HG03521 (cell line): ENCODE data around the gene SIRT4.

Experiments used
- ATAC-seq: cut with Tn5 transposase; IDR thresholded peaks from one replicate; pipeline ENCODE4 v1.9.1; 2021; ENCODE audit warnings: mild to moderate bottlenecking, moderate library complexity; ENCODE audit not compliant: unreplicated experiment

Gene SIRT4

DNA sequence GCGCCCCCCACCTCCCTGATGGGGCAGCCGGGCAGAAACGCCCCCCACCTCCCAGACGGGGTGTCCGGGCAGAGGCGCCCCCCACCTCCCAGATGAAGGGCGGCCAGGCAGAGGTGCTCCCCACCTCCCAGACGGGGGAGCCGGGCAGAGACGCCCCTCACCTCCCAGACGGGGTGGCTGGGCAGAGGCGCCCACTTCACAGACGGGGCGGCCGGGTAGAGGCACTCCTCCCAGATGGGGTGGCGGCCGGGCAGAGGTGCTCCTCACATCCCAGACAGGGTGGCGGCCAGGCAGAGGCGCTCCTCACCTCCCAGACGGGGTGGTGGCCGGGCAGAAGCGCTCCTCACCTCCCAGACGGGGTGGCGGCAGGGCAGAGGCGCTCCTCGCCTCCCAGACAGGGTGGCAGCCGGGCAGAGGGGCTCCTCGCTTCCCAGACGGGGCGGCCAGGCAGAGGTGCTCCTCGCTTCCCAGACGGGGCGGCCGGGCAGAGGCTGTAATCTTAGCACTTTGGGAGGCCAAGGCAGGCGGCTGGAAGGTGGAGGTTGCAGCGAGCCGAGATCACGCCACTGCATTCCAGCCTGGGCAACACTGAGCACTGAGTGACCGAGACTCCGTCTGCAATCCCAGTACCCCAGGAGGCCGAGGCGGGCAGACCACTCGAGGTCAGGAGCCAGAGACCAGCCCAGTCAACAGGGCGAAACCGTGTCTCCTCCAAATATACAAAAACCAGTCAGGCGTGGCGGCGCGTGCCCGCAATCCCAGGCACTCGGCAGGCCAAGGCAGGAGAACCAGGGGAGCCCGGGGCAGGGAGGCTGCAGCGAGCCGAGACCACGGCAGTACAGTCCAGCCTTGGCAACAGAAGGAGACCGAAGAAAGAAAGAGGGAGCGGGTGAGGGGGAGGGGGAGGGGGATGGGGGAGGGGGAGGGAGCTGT is 23.7 kb upstream of the SIRT4 start:
- no peak for ATAC-seq

DNA sequence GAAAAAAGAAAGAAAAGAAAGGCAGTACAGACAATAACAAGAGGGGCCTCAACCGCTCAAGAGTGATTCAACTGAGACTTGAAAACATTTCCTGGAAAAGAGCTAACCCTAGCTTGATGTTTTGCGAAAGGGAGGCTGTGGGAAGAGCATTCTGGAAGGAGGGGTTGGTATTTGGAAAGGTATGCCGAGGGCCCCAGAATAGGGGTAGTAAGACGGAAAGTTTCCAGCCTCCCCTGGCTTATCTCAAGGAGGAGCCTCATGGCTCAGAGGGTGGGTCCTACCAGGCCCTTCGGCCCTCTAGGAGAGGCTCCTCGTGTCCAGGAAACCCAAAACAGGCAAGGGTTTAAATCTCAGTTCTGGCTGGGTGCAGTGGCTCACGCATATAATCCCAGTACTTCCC is 18.8 kb upstream of the SIRT4 start:
- no peak for ATAC-seq

DNA sequence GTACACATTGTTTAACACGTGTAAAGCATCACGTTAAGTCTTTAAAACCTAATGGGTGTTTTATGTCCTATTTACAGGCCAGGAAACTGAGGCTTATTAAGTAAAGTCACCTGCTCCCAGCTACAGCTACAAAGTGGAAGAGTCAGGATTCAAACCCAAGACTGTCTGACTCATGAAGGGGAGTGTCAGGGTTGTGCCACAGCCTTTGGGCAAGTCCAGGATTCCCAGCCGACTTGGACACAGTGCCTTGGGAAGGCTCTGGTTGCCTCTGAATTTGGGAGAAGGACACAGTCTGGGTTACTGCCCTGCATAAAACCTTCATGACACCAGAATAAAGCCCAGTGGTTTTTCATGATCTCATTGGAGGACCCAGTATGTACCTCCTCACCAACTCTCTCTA is 17.7 kb upstream of the SIRT4 start:
- ATAC-seq = no peak

DNA sequence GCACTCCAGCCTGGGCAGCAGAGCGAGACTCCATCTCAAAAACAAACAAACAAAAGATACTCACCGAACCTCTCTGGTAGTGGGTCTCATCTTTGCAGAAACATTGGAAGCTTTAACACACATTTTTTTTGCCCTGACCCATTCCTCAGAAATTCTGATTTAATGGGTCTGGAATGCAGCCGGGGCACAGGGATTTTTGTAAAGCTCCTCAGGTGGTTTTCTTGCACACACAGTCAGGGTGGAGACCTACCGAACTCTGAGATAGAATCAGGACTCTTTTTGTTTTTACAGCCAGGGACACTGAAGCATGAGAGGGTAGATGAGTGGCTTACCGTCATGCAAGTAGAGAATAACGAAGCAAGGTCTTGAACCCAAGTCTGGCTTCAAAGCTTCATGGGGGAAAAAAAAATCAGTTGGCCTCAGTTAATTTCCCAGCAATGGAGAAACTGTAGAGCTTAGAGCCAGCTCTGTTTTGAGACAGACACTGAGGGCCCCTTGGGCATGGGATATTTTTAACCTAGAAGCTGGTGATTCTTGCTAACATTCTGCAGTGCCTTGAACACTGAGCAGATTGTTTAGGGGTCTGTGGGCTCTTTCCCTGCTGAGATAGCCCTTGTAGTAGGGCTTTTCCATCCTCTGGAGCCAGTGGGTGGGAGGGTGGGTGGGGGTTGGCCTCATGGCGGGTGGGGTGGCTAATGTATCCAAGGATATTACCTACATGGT is 15.2 kb upstream of the SIRT4 start:
- no peak for ATAC-seq

DNA sequence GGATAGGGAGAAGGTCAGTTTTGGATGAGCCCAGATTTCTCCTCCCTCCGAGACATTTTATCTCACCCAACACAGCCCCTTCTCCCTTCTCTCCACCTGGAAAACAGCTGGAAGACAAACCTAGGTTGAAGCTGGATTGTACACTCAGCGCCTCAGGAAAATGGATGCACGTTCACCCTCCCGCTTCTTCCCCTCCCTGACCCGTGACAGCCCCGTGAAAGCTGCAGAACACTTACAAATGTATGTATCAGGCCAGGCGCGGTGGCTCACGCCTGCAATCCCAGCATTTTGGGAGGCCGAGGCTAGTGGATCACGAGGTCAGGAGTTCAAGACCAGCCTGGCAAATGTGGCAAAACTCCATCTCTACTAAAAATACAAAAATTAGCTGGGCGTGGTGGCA is 14.6 kb upstream of the SIRT4 start:
- ATAC-seq = no peak

DNA sequence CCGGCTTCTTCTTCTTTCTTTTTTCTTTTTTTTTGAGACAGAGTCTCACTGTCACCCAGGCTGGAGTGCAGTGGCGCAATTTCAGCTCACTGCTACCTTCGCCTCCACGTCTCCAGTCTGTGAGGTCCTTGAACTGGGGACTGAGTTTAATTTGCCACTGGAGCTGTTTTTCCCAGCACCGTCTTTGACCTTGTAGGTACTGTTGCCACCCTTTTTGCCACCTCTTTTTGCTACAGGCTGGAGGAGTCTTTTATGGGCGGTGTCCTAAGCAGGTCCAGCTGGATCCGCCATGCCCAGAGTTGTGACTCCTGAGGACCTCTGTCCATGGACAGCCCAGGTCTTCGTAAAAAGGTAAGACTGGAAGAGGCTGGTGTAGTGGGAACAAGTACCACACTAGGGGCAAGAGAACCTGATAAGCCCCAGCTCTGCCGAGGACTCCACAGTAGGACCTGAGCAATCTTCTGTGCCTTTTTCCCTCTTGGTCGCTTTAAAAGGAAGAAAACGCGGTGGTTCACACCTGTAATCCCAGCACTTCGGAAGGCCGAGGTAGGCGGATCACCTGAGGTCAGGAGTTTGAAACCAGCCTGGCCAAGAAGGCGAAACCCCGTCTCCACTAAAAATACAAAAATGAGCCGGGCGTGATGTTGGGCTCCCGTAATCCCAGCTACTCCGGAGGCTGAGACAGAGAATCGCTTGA is 11.4 kb upstream of the SIRT4 start:
- no peak for ATAC-seq

DNA sequence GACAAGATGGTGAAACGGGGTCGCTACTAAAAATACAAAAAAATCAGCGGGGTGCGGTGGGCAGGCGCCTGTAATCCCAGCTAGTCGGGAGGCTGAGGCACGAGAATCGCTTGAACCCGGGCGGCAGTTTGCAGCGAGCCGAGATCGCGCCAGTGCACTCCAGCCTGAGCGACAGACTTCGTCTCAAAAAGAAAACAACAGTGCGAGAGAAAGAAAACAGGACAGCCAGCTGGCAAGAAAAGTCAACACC is 9.8 kb upstream of the SIRT4 start:
- peak; percentile 2 for ATAC-seq

DNA sequence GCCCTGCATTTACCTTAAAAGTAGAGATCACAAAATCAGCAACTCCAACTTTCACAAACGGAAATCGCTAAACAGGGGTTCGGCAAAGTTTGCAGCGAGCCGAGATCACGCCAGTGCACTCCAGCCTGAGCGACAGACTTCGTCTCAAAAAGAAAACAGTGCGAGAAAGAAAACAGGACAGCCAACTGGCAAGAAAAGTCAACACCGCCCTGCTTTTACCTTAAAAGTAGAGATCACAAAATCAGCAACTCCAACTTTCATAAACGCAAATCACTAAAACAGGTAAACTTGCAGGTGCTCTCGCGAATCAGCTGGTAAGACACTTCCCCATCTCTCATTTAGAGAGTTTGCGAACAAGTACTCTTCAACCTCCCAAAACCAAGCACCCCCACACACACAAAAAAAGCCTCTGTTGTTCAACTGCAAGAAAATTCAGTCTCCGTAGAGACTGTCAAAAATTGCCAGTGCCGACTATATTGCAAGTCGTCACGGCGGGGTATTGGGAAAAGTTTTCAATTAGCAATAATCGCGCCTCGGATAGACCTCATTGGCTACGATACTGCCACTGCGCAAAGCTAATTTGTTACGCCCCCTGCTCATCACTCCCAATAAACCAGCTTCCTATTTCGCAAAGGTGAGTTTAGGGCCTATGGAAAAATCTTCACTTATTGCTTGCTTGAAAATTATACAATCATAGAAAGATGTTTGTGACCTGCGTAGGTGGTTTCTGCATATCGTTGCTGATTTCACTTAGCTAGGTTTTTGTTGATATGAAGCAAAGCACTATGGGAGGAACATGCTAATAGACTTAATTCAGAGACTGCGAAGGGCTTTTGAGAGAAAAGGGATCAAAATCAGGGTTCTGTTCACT is 9.2 kb upstream of the SIRT4 start, which contains the start of gene RNU4-1:
Gene RNU4-1, minus strand, starts transcription at position 577 of the 871 bp plus-strand sequence.
- ATAC-seq = peak; percentile 45

DNA sequence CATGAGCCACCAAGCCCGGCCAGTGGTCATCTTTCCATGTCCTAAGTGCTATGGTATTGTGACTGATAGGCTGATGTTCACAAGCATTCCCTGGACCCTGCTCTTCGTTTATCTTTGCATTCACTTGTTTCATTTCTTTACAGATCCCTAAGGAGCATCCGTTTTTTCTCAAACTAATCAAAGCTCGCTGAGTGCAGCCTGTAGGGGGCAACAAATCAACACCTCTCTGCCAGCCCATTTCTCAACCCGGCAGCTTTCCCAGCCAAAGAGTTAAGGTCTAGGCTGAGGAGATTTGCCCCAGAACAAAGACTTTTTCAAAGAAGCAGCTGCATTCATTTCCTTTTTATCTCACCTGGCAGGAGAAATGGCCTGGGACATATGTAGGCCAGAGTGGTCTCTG is 12.1 kb downstream of the SIRT4 start:
- no peak for ATAC-seq

DNA sequence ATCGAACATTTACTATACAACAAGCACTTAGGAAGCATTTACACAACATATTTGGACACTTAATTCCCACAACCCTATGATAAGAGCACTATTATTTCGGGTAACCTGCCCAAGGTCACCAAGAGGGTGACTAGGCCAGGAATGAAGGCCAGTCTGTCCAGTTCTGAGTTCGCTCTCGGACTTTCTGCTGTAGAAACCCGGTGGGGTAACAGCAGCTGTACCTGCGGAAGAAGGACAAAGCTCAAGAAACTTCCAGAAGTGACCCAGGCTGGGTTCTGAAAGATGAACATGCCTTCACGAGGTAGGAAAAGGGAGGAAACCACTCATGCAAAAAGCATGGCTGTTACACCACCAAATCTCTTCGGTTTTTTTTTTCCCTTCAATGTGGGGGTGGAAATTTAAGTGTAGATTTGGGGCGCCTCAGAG is 14.7 kb downstream of the SIRT4 start:
- ATAC-seq = no peak

DNA sequence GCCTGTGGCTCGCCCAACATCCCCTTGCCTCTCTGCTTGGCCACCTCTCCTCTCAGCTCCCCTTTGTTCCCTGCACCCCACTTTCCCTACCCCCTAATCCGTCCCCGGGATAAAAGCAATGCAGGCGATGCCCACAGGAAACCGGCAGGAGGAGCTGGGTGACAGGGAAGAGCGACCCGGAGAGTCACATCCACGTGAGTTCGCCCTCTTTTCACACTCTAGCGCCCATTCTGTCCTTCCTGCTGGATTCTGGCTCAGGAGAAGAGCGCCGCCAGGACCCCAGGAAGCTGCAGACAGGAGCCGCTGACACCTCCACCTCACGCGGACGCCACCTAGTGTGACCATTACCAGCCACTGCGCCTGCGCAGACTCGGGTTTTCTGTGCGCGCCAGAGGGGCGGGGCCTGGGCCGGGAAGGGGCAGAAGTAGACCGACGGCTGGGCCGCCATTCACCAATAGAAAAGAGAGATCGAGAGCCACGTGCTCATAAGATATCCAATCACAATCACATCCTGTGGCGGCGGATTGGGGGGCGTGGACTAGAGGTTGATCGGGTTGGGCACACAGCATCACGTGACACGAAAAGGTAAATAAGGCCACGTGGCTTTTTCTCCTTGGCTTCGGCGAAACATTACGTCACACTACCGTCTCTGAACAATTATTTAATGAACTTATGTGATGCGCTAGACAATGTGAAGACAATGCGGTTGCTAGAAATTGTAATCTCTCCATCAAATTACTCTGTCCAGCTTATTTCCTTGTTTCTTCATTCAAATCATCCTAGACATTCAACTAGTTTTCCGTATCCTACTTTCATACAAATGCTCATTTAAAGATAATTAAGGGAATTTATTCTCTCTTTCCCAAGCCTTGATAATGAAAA is 15.3 kb downstream of the SIRT4 start:
- ATAC-seq = peak; percentile 95

DNA sequence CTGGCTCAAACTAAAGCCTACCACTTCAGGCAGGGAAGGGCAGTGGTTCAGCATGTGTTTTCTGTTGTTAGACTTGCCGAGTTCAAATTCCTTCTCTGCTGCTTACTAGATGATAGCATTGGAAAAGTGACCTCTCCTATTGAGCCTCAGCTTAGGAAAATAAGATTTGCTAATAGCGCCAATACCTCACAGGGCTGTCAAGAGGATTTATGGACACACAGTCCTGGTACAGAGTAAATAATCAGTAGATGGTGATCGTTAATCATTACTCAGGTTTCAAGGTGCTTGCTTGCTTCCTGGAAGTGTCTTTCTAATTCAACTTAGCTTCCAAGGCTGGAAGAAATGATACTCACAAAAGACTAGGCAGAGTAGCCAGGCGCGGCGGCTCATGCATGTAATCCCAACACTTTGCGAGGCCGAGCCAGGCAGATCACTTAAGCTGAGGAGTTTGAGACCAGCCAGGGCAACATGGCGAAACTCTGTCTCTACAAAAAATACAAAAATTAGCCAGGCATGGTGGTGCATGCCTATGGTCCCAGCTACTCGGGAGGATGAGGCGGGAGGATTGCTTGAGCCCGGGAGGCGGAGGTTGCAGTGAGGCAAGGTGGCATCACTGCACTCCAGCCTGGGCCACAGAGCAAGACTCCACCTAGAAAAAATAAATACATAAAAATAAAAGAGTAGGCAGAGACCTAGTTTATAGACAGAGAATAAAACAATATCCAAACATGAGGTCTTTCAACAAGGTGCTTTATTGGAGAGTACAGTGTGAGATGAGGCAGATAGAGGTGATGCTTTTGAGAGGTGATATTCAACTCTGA is 19.5 kb downstream of the SIRT4 start:
- ATAC-seq = no peak

DNA sequence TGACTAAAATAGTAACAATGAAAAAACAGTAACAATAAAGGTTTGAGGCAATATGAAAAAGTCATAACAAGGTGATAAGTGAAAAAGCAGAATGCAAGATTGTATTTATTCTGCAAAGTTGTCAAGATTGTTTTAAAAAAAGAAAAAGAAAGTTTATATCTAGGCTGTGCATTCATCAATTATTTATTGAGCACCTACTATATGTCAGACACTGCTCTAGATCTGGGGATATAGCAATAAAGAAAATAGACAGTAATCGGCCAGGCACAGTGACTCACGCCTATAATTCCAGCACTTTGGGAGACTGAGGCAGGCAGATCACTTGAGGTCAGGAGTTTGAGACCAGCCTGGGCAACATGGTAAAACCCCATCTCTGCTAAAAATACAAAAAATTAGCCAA is 21.7 kb downstream of the SIRT4 start:
- no peak for ATAC-seq

DNA sequence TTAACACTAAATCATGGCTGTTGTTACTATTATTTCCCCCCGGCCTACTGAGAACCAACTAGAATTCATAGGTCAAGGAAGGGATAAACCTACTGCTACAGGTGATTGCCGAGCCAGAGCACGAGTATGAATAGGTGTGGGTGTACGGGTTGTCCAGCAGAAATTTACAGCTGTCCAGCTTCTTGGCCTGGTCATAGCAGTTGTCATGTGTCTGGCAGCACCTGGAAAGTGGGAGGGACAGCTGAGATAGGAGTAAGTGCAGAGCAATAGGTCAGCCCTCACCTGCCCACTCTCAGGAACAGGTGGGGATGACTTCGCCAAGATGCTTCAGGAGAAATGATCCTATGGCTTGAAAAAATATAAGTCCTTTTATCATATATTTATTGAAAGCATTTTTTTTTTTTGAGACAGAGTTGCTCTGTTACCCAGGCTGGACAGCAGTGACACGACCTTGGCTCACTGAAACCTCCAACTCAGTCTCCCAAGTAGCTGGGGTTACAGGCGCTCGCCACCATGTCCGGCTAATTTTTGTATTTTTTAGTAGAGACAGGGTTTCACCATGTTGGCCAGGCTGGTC is 22.8 kb downstream of the SIRT4 start:
- ATAC-seq = no peak

DNA sequence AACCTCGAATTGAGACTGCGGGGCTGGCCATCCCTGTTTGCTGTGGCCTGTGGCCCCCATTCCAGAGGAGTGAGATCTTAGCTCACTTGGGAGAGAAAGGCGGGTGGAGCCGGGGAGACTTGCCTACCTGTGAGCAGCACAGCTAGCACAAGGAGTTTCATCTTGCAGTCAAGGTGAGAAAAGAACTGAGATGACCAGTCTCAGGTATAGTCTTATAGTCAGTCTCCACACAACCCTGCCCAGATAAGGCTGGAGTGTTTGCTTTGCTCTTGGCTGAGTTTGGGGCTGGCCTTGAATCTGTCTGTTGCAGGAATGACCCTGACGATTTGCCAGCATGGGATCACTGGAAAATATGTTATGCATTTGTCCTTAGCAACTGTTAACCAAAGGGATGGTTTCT is 25.5 kb downstream of the SIRT4 start, which contains the start of gene PLA2G1B:
Gene PLA2G1B, minus strand, starts transcription at position 187 of the 400 bp plus-strand sequence. Its CDS starts 26 bp downstream, at position 161.
- ATAC-seq = no peak

DNA sequence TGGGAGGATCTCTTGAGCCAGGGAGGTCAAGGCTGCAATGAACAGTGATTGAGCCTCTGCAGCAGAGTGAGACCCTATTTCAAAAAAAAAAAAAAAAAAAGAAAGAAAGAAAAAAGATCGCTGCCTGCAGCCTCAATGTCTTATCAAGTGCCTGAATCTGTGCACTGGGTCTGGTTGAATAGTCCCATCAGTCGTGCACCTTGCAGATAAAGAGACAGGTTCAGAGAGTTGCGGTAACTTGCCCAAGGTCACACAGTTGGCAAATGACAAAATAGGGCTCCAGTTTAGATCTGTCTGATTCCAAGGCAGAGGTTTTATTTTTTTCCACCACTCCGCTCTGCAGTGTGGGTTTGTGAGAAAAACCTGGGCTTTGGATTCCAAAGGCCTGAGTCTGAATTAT is 26.1 kb downstream of the SIRT4 start:
- ATAC-seq = no peak

DNA sequence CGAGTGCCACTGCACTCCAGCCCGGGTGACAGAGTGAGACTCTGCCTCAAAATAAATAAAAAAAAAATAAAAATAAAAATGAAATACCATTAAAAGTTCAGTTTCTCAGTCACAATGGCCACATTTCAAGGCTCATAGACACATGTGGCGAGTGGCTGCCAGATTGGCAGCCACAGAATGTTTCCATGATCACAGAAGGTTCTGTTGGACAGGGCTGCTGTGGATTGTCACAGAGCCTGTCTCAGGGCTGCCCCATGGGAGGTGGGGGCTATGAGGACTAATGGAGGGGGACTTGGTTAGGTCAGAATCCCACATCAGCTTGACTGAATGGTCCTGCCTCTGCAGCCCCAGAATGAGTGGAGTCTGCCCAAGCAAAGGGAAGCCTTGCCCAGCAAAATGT is 29.3 kb downstream of the SIRT4 start:
- ATAC-seq = no peak

DNA sequence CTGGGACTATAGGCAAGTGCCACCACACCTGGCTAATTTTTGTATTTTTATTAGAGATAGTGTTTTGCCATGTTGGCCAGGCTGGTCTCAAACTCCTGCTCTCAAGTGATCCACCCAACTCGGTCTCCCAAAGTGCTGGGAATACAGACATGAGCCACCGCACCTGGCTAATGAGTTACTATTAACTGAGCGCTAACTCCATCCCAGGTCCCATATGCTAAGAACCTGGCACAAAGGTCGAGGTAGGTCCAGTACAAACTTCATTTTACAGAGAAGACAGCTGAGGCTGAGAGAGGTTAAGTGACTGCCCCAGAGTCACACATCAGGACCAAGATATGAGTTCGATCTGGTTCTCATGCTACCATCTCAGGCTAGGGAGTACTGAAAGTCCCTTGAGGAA is 29.9 kb downstream of the SIRT4 start:
- ATAC-seq = no peak

DNA sequence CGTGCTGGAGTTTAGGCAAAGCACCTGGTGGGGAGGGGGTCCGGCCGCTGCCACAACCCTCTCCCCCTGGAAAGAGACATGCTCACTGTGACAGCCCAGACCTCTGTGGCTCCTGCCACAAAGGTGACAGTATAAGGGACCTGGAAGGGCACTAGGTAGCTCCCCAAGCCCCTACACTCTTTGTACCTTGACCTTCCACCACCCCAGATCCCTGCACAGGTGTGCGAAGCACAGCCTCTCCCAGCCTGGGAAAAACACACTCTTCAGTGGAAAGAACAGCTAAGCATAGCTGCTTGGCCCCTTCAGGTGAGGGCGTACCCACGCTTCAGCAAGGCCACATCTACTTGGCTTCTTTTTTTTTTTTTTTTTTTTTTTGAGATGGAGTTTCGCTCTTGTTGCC is 30.4 kb downstream of the SIRT4 start:
- ATAC-seq = no peak
